ENCODE measurements around the gene CRAMP1.
A peak's percentile ranks its signal among the peaks of the same experiment; 100 is the strongest.
"Not testable (repeated sequence)": the region's sequence is repeated elsewhere in the genome, so short reads cannot be mapped to it uniquely, and the experiment has no call there.

The CRAMP1 gene

GRCh38 chr16:1687427-1688316, 75.5 kb downstream of the CRAMP1 start:
- DNase-seq (ENCODE audit: low read depth): no peak

DNA sequence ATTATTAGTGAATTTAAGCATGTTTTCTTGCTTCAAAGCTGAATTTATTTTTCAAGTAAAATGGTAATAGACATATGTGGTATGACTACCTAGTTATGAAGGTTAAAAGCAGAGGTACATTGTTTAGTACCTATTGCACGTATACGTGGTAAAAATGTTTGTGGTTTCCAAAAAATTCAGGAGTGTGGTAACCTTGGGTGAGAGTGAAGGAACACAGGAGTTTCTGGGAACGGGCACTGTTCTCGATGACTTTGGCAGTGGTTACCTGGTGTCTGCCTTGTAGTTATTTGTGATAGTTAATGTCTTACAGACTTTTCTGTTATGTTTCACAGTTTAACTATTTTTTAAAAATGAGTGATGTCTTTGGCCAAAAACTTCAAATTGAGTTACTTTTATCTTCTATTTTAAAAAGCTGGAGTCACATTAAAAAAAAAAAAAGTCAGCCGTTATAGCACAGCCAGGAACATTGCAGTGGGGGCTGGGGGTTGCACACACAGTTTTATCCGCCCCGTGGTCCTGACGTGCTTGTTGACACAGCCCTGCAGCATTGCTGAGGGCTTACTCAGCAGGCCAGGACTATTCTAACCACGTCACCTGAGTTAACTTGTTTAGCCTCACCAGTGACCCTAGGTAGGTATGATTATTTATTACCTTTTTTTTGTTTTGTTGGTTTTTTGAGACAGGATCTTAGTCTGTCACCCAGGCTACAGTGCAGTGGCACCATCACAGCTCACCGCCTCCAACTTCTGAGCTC, 76.8 kb downstream of the CRAMP1 start:
- no peak for DNase-seq (ENCODE audit: low read depth)

GRCh38 chr16:1689853-1690252, 77.7 kb downstream of the CRAMP1 start:
- DNase-seq (ENCODE audit: low read depth): no peak

- DNase-seq (ENCODE audit: low read depth): no peak
These were observed 78.7 kb downstream of the CRAMP1 start for GRCh38 chr16:1690810-1691209.

- DNase-seq (ENCODE audit: low read depth): no peak
These were observed 79.1 kb downstream of the CRAMP1 start for GRCh38 chr16:1691276-1691675.

GRCh38 chr16:1691956-1692355, 79.8 kb downstream of the CRAMP1 start:
- no peak for DNase-seq (ENCODE audit: low read depth)

DNA sequence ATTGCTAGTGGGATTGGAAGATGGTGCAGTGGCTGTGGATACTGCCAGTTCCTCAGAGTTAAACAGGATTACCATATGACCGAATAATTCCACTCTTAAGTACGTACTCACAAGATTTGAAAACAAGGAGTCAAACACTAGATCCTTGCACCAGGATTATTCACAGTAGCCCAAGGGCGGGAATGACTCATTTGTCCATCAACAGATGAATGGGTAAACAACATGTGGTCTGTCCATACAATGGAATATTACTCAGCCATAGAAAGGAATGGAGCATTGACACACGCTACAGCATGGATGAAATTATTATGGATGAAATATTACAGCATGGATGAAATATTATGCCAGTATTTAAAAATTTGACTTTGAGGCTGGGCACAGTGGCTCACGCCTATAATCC, 84.7 kb downstream of the CRAMP1 start:
- DNase-seq (ENCODE audit: low read depth): no peak

GRCh38 chr16:1698680-1699079, 86.5 kb downstream of the CRAMP1 start:
- DNase-seq (ENCODE audit: low read depth): no peak

DNA sequence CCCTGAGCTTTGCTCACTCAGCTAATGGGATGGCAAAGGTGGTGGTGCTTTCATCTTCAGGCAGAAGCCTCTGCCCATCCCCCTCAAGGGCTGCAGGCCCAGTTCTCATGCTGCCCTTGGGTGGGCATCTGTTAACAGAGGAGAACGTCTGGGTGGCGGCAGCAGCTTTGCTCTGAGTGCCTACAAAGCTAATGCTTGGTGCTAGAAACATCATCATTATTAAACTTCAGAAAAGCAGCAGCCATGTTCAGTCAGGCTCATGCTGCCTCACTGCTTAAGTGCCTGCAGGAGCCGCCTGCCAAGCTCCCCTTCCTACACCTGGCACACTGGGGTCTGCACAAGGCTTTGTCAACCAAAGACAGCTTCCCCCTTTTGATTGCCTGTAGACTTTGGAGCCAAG, 88.1 kb downstream of the CRAMP1 start:
- DNase-seq (ENCODE audit: low read depth): no peak

- DNase-seq (ENCODE audit: low read depth): no peak
These were observed 89.2 kb downstream of the CRAMP1 start for GRCh38 chr16:1701216-1701878.

- not testable (repeated sequence) for DNase-seq (ENCODE audit: low read depth)
These were observed 93.1 kb downstream of the CRAMP1 start for GRCh38 chr16:1705324-1705687.

DNA sequence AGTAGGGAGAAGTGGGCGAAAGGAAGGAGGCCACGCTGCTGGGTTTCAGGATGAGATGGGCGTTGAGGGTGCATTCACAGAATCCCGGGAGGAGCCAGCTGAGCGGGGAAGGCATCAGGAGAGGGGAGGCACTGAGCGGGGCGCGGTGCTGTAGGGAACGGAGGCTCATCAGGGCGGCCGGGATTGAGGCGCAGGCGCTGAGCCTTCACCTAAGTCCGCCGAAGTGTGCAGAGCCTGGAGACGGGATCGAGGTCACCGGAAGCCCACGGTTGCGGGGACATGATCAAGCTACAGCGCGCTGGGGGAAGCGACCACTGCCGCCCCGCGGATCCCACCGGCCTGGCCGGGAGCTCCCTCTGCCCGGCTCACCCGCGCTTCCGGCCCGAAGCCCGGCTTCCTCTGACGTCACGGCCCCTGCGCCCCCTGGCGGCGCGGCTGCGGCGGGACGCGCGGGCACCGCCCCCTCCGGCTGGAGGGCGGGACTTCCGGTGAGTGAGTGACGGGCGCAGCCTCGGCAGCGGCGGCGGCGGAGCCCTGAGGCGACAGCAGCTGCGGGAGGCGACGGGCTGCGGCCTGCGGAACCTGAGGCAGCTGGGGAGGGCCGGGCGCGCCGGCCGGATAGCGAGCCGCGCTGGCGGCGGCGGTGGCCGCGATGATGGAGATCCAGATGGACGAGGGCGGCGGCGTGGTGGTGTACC, 93.7 kb downstream of the CRAMP1 start, which contains the start of gene MAPK8IP3:
Gene MAPK8IP3 (plus strand): TSS at position 508 of the 698 bp plus-strand sequence. CDS start 145 bp downstream, at position 653.
- DNase-seq (ENCODE audit: low read depth): peak; percentile 95

GRCh38 chr16:1706386-1707192, 94.4 kb downstream of the CRAMP1 start:
- peak; percentile 27 for DNase-seq (ENCODE audit: low read depth)

DNA sequence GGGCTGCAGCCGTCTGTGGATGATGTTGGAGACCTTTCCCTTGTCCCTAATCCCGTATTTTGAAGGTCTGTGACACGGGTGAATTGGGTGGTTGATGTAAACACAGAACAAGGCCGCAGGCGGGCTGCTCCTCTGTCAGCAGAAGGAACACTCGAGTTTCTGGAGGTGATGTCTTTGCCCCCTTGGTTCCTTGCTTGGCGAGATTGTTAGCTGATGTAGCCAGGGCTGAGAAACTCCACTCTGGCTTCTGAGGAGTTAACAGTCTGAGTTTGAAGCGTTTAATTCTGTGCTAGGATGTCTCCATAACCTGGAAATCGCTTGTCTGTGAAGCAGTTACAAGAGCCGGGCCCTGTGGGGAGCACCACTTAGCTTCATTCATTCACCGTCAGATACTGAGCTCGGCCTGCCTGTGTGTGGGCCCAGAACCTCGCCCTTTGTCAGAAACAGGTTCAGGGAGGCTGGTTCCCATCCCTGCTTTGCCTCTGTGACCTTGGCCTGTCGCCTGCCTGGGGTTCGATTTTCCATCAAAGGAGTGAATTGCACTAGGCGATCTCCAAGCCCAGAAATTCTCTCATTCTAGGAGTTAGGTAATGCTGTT, 95.1 kb downstream of the CRAMP1 start:
- no peak for DNase-seq (ENCODE audit: low read depth)

DNA sequence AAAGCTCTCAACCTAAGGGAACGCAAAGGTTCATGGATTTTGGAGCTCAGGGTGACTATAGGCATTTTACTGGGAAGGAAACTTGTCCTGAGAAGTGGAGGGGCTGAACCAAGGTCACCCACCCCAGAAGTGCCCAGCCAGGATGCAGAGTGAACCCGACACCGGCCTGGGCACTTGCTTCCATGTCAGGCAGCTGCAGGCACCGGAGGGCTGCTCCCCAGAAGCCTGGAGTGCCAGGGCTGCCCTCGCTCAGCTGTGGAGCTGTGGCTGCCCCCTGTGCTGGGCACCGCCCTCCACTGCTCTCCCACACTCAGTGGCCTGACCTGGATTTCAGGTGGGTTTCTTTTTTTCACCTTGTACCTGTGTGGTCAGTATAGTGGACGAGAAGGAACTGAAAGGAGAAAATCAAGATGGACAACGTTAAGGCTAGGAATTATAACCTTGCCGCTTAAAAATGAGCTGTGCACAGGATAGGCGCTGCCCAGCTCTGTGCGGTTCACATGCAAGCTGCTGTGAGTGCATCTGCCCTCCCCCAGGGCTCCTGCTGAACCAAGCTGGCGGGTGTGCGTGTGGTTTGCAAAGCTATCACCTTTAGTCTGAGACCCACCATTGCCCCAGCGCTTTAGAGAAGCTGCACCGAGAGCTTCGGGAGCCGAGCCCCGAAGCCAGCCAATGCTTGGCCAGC, 96.1 kb downstream of the CRAMP1 start:
- DNase-seq (ENCODE audit: low read depth): no peak

- no peak for DNase-seq (ENCODE audit: low read depth)
These were observed 96.6 kb downstream of the CRAMP1 start for GRCh38 chr16:1708768-1709180.

- no peak for DNase-seq (ENCODE audit: low read depth)
These were observed 97.2 kb downstream of the CRAMP1 start for GRCh38 chr16:1709356-1709755.

- DNase-seq (ENCODE audit: low read depth): no peak
These were observed 98.8 kb downstream of the CRAMP1 start for GRCh38 chr16:1710811-1711507.

DNA sequence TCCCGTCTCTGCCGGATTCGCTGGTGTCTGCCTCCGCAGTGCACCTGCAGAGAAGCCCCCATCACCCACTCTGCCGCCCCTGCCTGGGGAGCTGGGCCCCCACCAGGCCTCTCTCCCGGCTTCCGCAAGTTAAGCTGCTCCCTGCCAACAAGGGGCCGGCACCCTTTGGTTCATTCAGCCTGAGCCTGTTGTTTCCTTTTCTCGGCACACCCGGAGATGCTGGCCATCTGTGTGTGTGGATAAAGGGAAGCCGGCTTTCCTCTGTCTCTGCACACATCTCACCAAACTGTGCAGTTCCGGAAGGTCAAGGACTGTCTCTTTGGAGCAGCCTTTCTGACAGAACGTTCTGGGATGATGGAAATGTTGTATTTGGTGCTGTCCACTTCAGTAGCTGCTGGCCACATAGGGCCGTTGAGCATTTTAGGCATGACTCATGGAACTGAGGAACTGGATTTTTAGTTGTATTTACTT, 100.7 kb downstream of the CRAMP1 start:
- no peak for DNase-seq (ENCODE audit: low read depth)
